ENCODE results near the gene STIM1.
A peak's percentile ranks its signal among the peaks of the same experiment; 100 is the strongest.

STIM1 gene

GRCh38 chr11:4026389-4026788 is 170.9 kb downstream of the STIM1 start:
- Histone ChIP-seq H3K4me3 (no peak overlapping the region), H3K36me3 (ENCODE audit: insufficient read depth, low read length) (no peaks in the 10 kb centered on the region), H3K9me3 (ENCODE audit: low read depth, low read length) (no peaks in the 10 kb centered on the region; the same call in 1 of the 2 replicates), H3K9ac (ENCODE audit: insufficient read length) (no peak overlapping the region), H3K27ac (peak overlapping the region; percentile 7; the same call in 1 of the 2 replicates)
- TF ChIP-seq EZH2 (IDR thresholded peaks at IDR 0.05), result no peak
- no peak for TF ChIP-seq FOXP2 (optimal IDR thresholded peaks at IDR 0.05; ENCODE audit: control extremely low read depth, extremely low read length, insufficient read depth)
- TF ChIP-seq POLR2AphosphoS5 (IDR thresholded peaks at IDR 0.05; ENCODE audit: borderline replicate concordance, low read depth, low read length), result no peak
- DNase-seq (ENCODE audit: low read depth, low spot score), result no peak

GRCh38 chr11:4027746-4028145 is 172.3 kb downstream of the STIM1 start:
- TF ChIP-seq FOXP2 (optimal IDR thresholded peaks at IDR 0.05; ENCODE audit: control extremely low read depth, extremely low read length, insufficient read depth) (no peak), POLR2AphosphoS5 (IDR thresholded peaks at IDR 0.05; ENCODE audit: borderline replicate concordance, low read depth, low read length) (no peak), EZH2 (IDR thresholded peaks at IDR 0.05) (no peak)
- no peaks in the 10 kb centered on the region for H3K9me3 ChIP-seq (ENCODE audit: low read depth, low read length)
- no peak for DNase-seq (ENCODE audit: low read depth, low spot score)
- no peaks in the 10 kb centered on the region for H3K36me3 ChIP-seq (ENCODE audit: insufficient read depth, low read length)
- H3K4me3 ChIP-seq, result no peak overlapping the region
- H3K27ac ChIP-seq, result no peak overlapping the region
- H3K9ac ChIP-seq (ENCODE audit: insufficient read length), result no peak overlapping the region

- H3K9me3 ChIP-seq (ENCODE audit: low read depth, low read length), result no peaks in the 10 kb centered on the region
- H3K27ac ChIP-seq, result no peak overlapping the region
- TF ChIP-seq FOXP2 (optimal IDR thresholded peaks at IDR 0.05; ENCODE audit: control extremely low read depth, extremely low read length, insufficient read depth), result no peak
- TF ChIP-seq EZH2 (IDR thresholded peaks at IDR 0.05), result no peak
- no peak overlapping the region for H3K9ac ChIP-seq (ENCODE audit: insufficient read length)
- no peaks in the 10 kb centered on the region for H3K36me3 ChIP-seq (ENCODE audit: insufficient read depth, low read length)
- no peak for DNase-seq (ENCODE audit: low read depth, low spot score)
- H3K4me3 ChIP-seq, result no peak overlapping the region
These were observed 174.7 kb downstream of the STIM1 start for GRCh38 chr11:4030197-4030596.

- H3K9me3 ChIP-seq (ENCODE audit: low read depth, low read length), result no peaks in the 10 kb centered on the region
- H3K4me3 ChIP-seq, result no peak overlapping the region
- no peak overlapping the region for H3K27ac ChIP-seq
- DNase-seq (ENCODE audit: low read depth, low spot score), result no peak
- TF ChIP-seq FOXP2 (optimal IDR thresholded peaks at IDR 0.05; ENCODE audit: control extremely low read depth, extremely low read length, insufficient read depth), result no peak
- TF ChIP-seq EZH2 (IDR thresholded peaks at IDR 0.05), result no peak
- TF ChIP-seq POLR2AphosphoS5 (IDR thresholded peaks at IDR 0.05; ENCODE audit: borderline replicate concordance, low read depth, low read length), result no peak
- no peaks in the 10 kb centered on the region for H3K36me3 ChIP-seq (ENCODE audit: insufficient read depth, low read length)
- no peak overlapping the region for H3K9ac ChIP-seq (ENCODE audit: insufficient read length)
These were observed 176.6 kb downstream of the STIM1 start for GRCh38 chr11:4032097-4032496.

- Histone ChIP-seq H3K9me3 (ENCODE audit: low read depth, low read length) (no peaks in the 10 kb centered on the region), H3K27ac (no peak overlapping the region), H3K36me3 (ENCODE audit: insufficient read depth, low read length) (no peaks in the 10 kb centered on the region), H3K4me3 (no peak overlapping the region), H3K9ac (ENCODE audit: insufficient read length) (no peak overlapping the region)
- DNase-seq (ENCODE audit: low read depth, low spot score), result no peak
- TF ChIP-seq FOXP2 (optimal IDR thresholded peaks at IDR 0.05; ENCODE audit: control extremely low read depth, extremely low read length, insufficient read depth) (no peak), POLR2AphosphoS5 (IDR thresholded peaks at IDR 0.05; ENCODE audit: borderline replicate concordance, low read depth, low read length) (no peak), EZH2 (IDR thresholded peaks at IDR 0.05) (no peak)
These were observed 180.5 kb downstream of the STIM1 start for GRCh38 chr11:4035985-4036384.

GRCh38 chr11:4039011-4039410 is 183.5 kb downstream of the STIM1 start:
- Histone ChIP-seq H3K27ac (no peak overlapping the region), H3K4me3 (no peak overlapping the region), H3K9me3 (ENCODE audit: low read depth, low read length) (no peaks in the 10 kb centered on the region), H3K36me3 (ENCODE audit: insufficient read depth, low read length) (no peaks in the 10 kb centered on the region), H3K9ac (ENCODE audit: insufficient read length) (no peak overlapping the region)
- TF ChIP-seq FOXP2 (optimal IDR thresholded peaks at IDR 0.05; ENCODE audit: control extremely low read depth, extremely low read length, insufficient read depth), result no peak
- TF ChIP-seq POLR2AphosphoS5 (IDR thresholded peaks at IDR 0.05; ENCODE audit: borderline replicate concordance, low read depth, low read length), result no peak
- no peak for TF ChIP-seq EZH2 (IDR thresholded peaks at IDR 0.05)
- DNase-seq (ENCODE audit: low read depth, low spot score), result no peak

- no peaks in the 10 kb centered on the region for H3K9me3 ChIP-seq (ENCODE audit: low read depth, low read length)
- no peak for DNase-seq (ENCODE audit: low read depth, low spot score)
- no peaks in the 10 kb centered on the region for H3K36me3 ChIP-seq (ENCODE audit: insufficient read depth, low read length)
- H3K4me3 ChIP-seq, result no peak overlapping the region
- TF ChIP-seq POLR2AphosphoS5 (IDR thresholded peaks at IDR 0.05; ENCODE audit: borderline replicate concordance, low read depth, low read length), result no peak
- TF ChIP-seq FOXP2 (optimal IDR thresholded peaks at IDR 0.05; ENCODE audit: control extremely low read depth, extremely low read length, insufficient read depth), result no peak
- TF ChIP-seq EZH2 (IDR thresholded peaks at IDR 0.05), result no peak
- H3K27ac ChIP-seq, result no peak overlapping the region
- H3K9ac ChIP-seq (ENCODE audit: insufficient read length), result no peak overlapping the region
These were observed 185.0 kb downstream of the STIM1 start for GRCh38 chr11:4040461-4040860.

GRCh38 chr11:4041731-4042391 is 186.4 kb downstream of the STIM1 start:
- TF ChIP-seq FOXP2 (optimal IDR thresholded peaks at IDR 0.05; ENCODE audit: control extremely low read depth, extremely low read length, insufficient read depth) (no peak), POLR2AphosphoS5 (IDR thresholded peaks at IDR 0.05; ENCODE audit: borderline replicate concordance, low read depth, low read length) (no peak), EZH2 (IDR thresholded peaks at IDR 0.05) (no peak)

More at GRCh38 chr11:4041731-4042391, 186.4 kb downstream of the STIM1 start:
- H3K36me3 ChIP-seq (ENCODE audit: insufficient read depth, low read length), result no peaks in the 10 kb centered on the region
- H3K9me3 ChIP-seq (ENCODE audit: low read depth, low read length), result no peaks in the 10 kb centered on the region
- no peak overlapping the region for H3K27ac ChIP-seq
- H3K9ac ChIP-seq (ENCODE audit: insufficient read length), result no peak overlapping the region
- no peak for DNase-seq (ENCODE audit: low read depth, low spot score)
- H3K4me3 ChIP-seq, result no peak overlapping the region
